AG04449 (cell line): ENCODE results near the gene SDK2.

ENCODE experiments used
- CTCF ChIA-PET: fragments of 350-600 bp; formaldehyde crosslinking; extraction: SDS; loops from one replicate; lab custom pipeline; 2021; ENCODE audit warnings: antibody characterized with exemption; lab: Yijun Ruan, JAX
- POLR2A ChIA-PET: fragments of 400-600, 350-600 bp; formaldehyde crosslinking; extraction: SDS; loops from one replicate; lab custom pipeline; 2020; ENCODE audit warnings: antibody characterized with exemption, inconsistent platforms; lab: Yijun Ruan, JAX
- DNase-seq: peaks from one replicate; pipeline ENCODE4 v3.0.0-alpha.2; 2010; ENCODE audit warnings: low read depth, low spot score
- H3K4me3 ChIP-seq: 2 replicates; pipeline ENCODE4 v1.5.1; 2011; ENCODE audit warnings: low read depth, mild to moderate bottlenecking, control low read depth, low read length
- TF ChIP-seq, protein P1 (sequence below): IDR thresholded peaks from one replicate; pipeline ENCODE4 v1.5.1; 2011; ENCODE audit warnings: mild to moderate bottlenecking, moderate library complexity, low read length, control low read depth, inconsistent platforms; ENCODE audit not compliant: insufficient read depth; ENCODE audit errors: missing control alignments

SDK2 gene

GRCh38 chr17:73633736-73634135 lies 10.5 kb downstream of the SDK2 start:
- TF ChIP-seq, protein P1, sequence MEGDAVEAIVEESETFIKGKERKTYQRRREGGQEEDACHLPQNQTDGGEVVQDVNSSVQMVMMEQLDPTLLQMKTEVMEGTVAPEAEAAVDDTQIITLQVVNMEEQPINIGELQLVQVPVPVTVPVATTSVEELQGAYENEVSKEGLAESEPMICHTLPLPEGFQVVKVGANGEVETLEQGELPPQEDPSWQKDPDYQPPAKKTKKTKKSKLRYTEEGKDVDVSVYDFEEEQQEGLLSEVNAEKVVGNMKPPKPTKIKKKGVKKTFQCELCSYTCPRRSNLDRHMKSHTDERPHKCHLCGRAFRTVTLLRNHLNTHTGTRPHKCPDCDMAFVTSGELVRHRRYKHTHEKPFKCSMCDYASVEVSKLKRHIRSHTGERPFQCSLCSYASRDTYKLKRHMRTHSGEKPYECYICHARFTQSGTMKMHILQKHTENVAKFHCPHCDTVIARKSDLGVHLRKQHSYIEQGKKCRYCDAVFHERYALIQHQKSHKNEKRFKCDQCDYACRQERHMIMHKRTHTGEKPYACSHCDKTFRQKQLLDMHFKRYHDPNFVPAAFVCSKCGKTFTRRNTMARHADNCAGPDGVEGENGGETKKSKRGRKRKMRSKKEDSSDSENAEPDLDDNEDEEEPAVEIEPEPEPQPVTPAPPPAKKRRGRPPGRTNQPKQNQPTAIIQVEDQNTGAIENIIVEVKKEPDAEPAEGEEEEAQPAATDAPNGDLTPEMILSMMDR, result no peak
- DNase-seq, result no peak
- CTCF ChIA-PET, result no interaction called here
- POLR2A ChIA-PET, result no interaction called here
- H3K4me3 ChIP-seq, result no peak overlapping the region

GRCh38 chr17:73632513-73632912 lies 11.7 kb downstream of the SDK2 start:
- H3K4me3 ChIP-seq, result no peak overlapping the region
- TF ChIP-seq, protein P1, result no peak
- DNase-seq, result no peak
- CTCF ChIA-PET, result no interaction called here
- POLR2A ChIA-PET, result no interaction called here

- no peak overlapping the region for H3K4me3 ChIP-seq
- ChIA-PET CTCF (no interaction called here), POLR2A (no interaction called here)
- TF ChIP-seq, protein P1, result no peak
- DNase-seq, result no peak
Measured at GRCh38 chr17:73630965-73631595, 13.2 kb downstream of the SDK2 start.

DNA sequence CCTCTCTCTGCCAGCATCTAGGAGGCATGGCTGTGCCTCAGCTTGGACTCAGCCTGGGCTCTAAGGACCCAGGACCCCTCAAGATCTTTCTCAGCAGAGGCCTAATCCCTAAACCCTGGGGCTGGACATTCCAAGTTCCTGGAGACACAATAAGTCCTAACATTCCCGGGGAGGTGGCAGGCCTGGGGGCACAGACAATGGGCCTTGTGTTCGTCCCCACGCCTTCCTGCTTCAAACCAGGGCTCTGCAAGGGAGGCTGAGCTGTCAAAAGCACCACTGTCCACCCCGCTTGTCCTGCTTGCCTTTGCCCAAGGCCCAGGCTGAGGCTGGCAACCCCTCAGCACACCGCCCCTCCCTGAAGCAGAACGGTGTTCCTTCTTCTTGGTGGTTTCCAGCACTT lies 13.7 kb downstream of the SDK2 start:
- TF ChIP-seq, protein P1, result no peak
- POLR2A ChIA-PET, result no interaction called here

DNA sequence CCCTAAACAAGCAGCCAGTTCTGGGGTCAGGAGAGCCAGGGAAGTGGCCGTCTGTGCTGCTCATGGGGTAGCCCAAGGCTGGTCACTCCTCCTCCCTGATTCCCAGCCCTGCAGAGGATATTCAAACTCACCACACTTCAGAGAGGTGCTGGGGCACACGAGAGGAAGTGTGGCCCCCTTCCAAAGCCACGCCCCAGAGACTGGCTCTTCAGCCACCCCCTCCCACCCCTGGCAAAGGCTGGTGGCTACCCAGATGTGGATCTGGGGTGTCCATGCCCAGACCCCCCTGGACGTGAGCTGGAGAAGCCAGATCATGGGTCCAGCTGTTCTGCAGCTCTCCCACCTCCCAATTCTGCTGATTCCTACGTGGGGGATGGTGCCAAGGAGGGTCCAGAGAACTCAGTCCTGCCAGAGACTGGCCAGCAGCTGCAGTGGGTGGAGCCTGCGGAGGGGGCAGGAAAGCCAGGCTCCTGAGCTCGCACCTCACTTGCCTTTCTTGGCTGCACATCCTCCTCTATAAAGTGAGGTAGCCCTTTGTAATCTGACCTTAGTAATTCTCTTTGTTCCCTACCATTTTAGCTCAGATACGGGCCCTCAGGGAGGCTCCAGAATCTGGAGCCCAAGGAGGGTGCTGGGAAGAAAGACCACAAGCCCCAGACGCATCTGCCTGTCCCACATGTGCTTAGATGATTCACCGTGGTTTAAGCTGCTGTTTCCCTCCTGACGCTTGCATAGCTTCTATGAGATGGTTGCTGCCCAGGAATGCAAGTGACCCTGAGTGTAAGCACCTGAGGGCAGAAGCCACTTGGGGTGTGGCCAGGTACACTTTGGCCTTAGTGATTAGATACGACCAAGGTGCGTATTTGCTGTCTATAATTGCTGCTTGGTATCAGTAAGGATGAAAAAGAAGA lies 15.3 kb downstream of the SDK2 start:
- CTCF ChIA-PET, result no interaction called here
- TF ChIP-seq, protein P1, result no peak
- H3K4me3 ChIP-seq, result no peak overlapping the region
- POLR2A ChIA-PET, result no interaction called here
- no peak for DNase-seq

More for the DNA sequence above, 13.7 kb downstream of the SDK2 start:
- CTCF ChIA-PET, result no interaction called here
- no peak overlapping the region for H3K4me3 ChIP-seq
- no peak for DNase-seq

DNA sequence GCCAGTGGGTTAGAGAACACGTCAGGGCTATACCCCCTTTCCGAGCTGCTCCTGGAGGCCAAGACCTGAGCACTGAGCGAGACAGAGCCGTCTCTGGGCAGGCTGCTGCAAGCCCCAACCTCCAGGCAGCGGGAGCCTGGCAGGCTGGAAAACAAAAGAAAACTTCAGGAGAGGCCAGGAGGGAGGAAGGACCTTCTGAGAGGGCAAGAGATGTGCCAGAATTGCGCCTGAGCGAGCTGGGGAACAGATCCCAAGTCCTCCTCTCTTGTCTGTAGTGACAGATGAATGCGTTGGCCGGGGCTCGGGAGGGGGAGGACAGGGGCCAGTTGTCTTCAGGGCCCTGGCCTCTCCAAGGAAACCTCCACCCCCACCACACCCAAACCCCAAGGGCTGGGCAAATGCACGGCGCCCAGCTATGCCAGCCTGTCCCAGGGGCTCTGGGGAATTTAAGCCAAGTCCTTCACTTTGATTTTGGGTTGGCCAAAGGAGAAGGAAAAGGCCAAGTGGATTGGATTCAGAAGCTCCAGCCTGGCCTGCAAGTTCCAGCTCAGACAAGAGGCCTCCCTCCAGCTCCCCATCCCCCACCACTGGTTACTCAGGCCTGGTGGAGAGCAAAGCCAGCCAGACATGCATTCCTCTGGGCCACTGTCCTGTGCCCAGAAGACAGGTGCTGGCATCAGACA lies 18.1 kb downstream of the SDK2 start:
- ChIA-PET POLR2A (no interaction called here), CTCF (no interaction called here)
- no peak overlapping the region for H3K4me3 ChIP-seq
- TF ChIP-seq, protein P1, result no peak
- no peak for DNase-seq
